GM12865 (cell line): ENCODE measurements around the gene ARHGAP22.

ENCODE experiments used
- DNase-seq: peaks from one replicate; pipeline ENCODE4 v3.0.0; 2010; ENCODE audit warnings: low read depth
- H3K4me3 ChIP-seq: 2 replicates; pipeline ENCODE4 v1.5.1; 2011; ENCODE audit warnings: mild to moderate bottlenecking, low read depth, low read length, control low read depth
- CTCF ChIP-seq: IDR thresholded peaks from 2 replicates; pipeline ENCODE4 v1.5.1; 2011; ENCODE audit warnings: low read length, control low read depth, low read depth, inconsistent platforms; ENCODE audit not compliant: insufficient read depth; ENCODE audit errors: missing control alignments

The ARHGAP22 gene

GRCh38 chr10:48509974-48510692 is 94.7 kb downstream of the ARHGAP22 start:
- DNase-seq = peak; percentile 36
- H3K4me3 ChIP-seq = no peak overlapping the region
- peak; percentile 34 for TF ChIP-seq CTCF

- no peak for TF ChIP-seq CTCF
- no peak overlapping the region for H3K4me3 ChIP-seq
- DNase-seq = no peak
Observed at GRCh38 chr10:48508791-48509772, 95.8 kb downstream of the ARHGAP22 start.

- no peak for DNase-seq
- H3K4me3 ChIP-seq = no peak overlapping the region
- TF ChIP-seq CTCF = no peak
Observed at GRCh38 chr10:48507933-48508790, 96.7 kb downstream of the ARHGAP22 start.

DNA sequence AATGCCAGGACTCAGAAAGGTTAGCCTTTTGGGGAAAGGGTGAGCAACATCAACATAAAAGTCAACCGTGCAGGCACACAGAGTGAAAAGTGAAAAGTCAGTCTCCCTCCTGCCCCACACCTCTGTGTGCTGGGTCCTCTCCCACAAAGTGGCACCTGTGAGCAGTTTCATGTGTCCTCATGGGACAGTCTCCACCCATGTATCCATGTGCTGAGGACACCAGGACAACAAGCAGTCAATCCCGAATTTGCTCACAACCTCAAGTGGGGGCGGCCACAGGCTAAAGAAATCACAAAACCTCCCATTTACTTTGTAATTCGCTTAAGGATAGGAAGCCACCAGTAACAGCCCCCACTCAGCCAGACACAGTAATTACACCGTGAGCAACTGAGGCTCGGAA is 97.4 kb downstream of the ARHGAP22 start:
- DNase-seq = no peak
- H3K4me3 ChIP-seq = no peak overlapping the region
- TF ChIP-seq CTCF = no peak

GRCh38 chr10:48506147-48506917 is 98.5 kb downstream of the ARHGAP22 start:
- TF ChIP-seq CTCF = peak; percentile 40
- no peak overlapping the region for H3K4me3 ChIP-seq
- DNase-seq = peak; percentile 66
